A549 (cell line): ENCODE data around the gene CABP2. TPM values are rescaled to one million over a fixed set of nuclear protein-coding genes. Genes with fewer than 3 reads are reported as not detected.
A peak's percentile ranks its signal among the peaks of the same experiment; 100 is the strongest.

Source experiments
- ATAC-seq, 2 experiments: fragments of 200-7000 bp in 1 of 2; fragments of >200 bp in 1 of 2; cut with Nextera tagmentation in 1 of 2; cut with Tn5 transposase in 1 of 2; 3 replicates each; pipeline versions ENCODE4 v1.8.0 to v1.9.1; 2018 to 2020; ENCODE audit warnings: mild to moderate bottlenecking in 1 of 2, moderate library complexity in 1 of 2
- CTCF ChIA-PET: fragments of 300-600 bp; sonication (Branson Sonifier 250); formaldehyde crosslinking; extraction: SDS; loops from one replicate; lab custom pipeline; 2021; ENCODE audit warnings: antibody characterized with exemption, inconsistent platforms; lab: Yijun Ruan, JAX
- POLR2A ChIA-PET: fragments of 350-600 bp; formaldehyde crosslinking; extraction: SDS; loops from one replicate; lab custom pipeline; 2021; ENCODE audit warnings: antibody characterized with exemption, inconsistent platforms; lab: Yijun Ruan, JAX
- DNase-seq, 2 experiments: peaks; one replicate each; pipeline versions ENCODE4 v3.0.0 to v3.0.0-alpha.2; 2011 to 2016; ENCODE audit warnings: low read depth in 1 of 2, low spot score in 1 of 2
- FAIRE-seq: peaks from 2 replicates; lab custom pipeline; 2011; peaks lifted over from hg19 to GRCh38; lab: Jason Lieb, UNC
- H3K27ac ChIP-seq, 2 experiments: fragments of >200 bp; sonication (Bioruptor Twin); formaldehyde crosslinking; 3 replicates each; pipeline ENCODE4 v1.5.1; 2016 to 2017
- H3K4me1 ChIP-seq: fragments of >200 bp; sonication (Bioruptor Twin); formaldehyde crosslinking; 3 replicates; pipeline ENCODE4 v1.6.1; 2016
- H3K4me2 ChIP-seq: fragments of >200 bp; sonication (Bioruptor Twin); formaldehyde crosslinking; 3 replicates; pipeline ENCODE4 v1.6.1; 2016
- H3K4me3 ChIP-seq: fragments of >200 bp; sonication (Bioruptor Twin); formaldehyde crosslinking; 3 replicates; pipeline ENCODE4 v1.5.1; 2016
- H3K9me3 ChIP-seq: fragments of >200 bp; sonication (Bioruptor Twin); formaldehyde crosslinking; 3 replicates; pipeline ENCODE4 v1.6.1; 2016
- BHLHE40 ChIP-seq: IDR thresholded peaks from 2 replicates; pipeline ENCODE4 v1.6.1; 2012; ENCODE audit warnings: low read depth, low read length, inconsistent platforms
- CEBPB ChIP-seq, 2 experiments: fragments of >200 bp in 1 of 2; sonication (Bioruptor Twin) in 1 of 2; formaldehyde crosslinking in 1 of 2; IDR thresholded peaks; 2 replicates each; pipeline ENCODE4 v1.6.1; 2012 to 2016
- CHD2 ChIP-seq: fragments of 150-350 bp; IDR thresholded peaks from 2 replicates; pipeline ENCODE4 v1.6.1; 2014; ENCODE audit warnings: low read length; ENCODE audit not compliant: partially characterized antibody
- E2F6 ChIP-seq: IDR thresholded peaks from 2 replicates; pipeline ENCODE4 v1.6.1; 2012; ENCODE audit warnings: low read depth, borderline replicate concordance
- ESRRA ChIP-seq: fragments of 150-350 bp; IDR thresholded peaks from 2 replicates; pipeline ENCODE4 v1.6.1; 2014; ENCODE audit warnings: mild to moderate bottlenecking, low read length, borderline replicate concordance
- FOSB ChIP-seq: fragments of 250-450 bp; sonication (Bioruptor Pico); IDR thresholded peaks from 2 replicates; pipeline ENCODE4 v1.5.0; 2020; ENCODE audit warnings: mild to moderate bottlenecking, moderate library complexity
- JUNB ChIP-seq: fragments of >200 bp; sonication (Bioruptor Twin); formaldehyde crosslinking; IDR thresholded peaks from 2 replicates; pipeline ENCODE4 v1.6.1; 2016
- KDM1A ChIP-seq: fragments of 200-600 bp; sonication (generic); IDR thresholded peaks from 2 replicates; pipeline ENCODE4 v1.6.1; 2016; ENCODE audit warnings: low read depth, mild to moderate bottlenecking
- MAFK ChIP-seq: fragments of 450-650 bp; IDR thresholded peaks from 2 replicates; pipeline ENCODE4 v1.6.1; 2014; ENCODE audit not compliant: partially characterized antibody
- NFE2L2 ChIP-seq: fragments of 150-350 bp; conservative IDR thresholded peaks from 2 replicates; pipeline ENCODE4 v1.6.1; 2014; ENCODE audit warnings: low read length
- NPAS2 ChIP-seq: fragments of 250-450 bp; sonication (Bioruptor Pico); IDR thresholded peaks from 2 replicates; pipeline ENCODE4 v1.8.0; 2022; ENCODE audit warnings: mild to moderate bottlenecking, moderate library complexity, borderline replicate concordance
- NR3C1 ChIP-seq: fragments of >200 bp; sonication (Bioruptor Twin); formaldehyde crosslinking; IDR thresholded peaks from 3 replicates; pipeline ENCODE4 v1.6.1; 2017
- POLR2AphosphoS2 ChIP-seq: conservative IDR thresholded peaks from 2 replicates; pipeline ENCODE4 v1.6.1; 2012; ENCODE audit warnings: low read length, improper control_type of control experiment, inconsistent platforms
- RAD21 ChIP-seq, 2 experiments: fragments of >200 bp in 1 of 2; sonication (Bioruptor Twin) in 1 of 2; formaldehyde crosslinking in 1 of 2; IDR thresholded peaks in 1 of 2; conservative IDR thresholded peaks in 1 of 2; 2 replicates in 1 of 2; 3 replicates in 1 of 2; pipeline ENCODE4 v1.6.1; 2012 to 2018; ENCODE audit warnings: inconsistent platforms in 1 of 2
- RARB ChIP-seq: fragments of 250-450 bp; sonication (Bioruptor Pico); IDR thresholded peaks from 2 replicates; pipeline ENCODE4 v1.8.0; 2021; ENCODE audit warnings: mild to moderate bottlenecking, moderate library complexity
- SMC3 ChIP-seq: fragments of >200 bp; sonication (Bioruptor Twin); formaldehyde crosslinking; IDR thresholded peaks from 3 replicates; pipeline ENCODE4 v1.6.1; 2018; ENCODE audit warnings: inconsistent platforms
- USF2 ChIP-seq: fragments of 450-650 bp; IDR thresholded peaks from 2 replicates; pipeline ENCODE4 v1.6.1; 2014; ENCODE audit warnings: antibody characterized with exemption
- ZC3H11A ChIP-seq: fragments of 450-650 bp; IDR thresholded peaks from 2 replicates; pipeline ENCODE4 v1.6.1; 2014; ENCODE audit warnings: antibody characterized with exemption, mild to moderate bottlenecking
- ZFP36 ChIP-seq: fragments of 450-650 bp; IDR thresholded peaks from 2 replicates; pipeline ENCODE4 v1.6.1; 2014; ENCODE audit warnings: borderline replicate concordance; ENCODE audit not compliant: partially characterized antibody
- ZSCAN20 ChIP-seq: fragments of 250-450 bp; sonication (Bioruptor Pico); IDR thresholded peaks from 2 replicates; pipeline ENCODE4 v1.8.0; 2022; ENCODE audit warnings: mild to moderate bottlenecking, moderate library complexity
- WGBS: methylation state at CpG from one replicate; pipeline ENCODE4 v1.1.6; 2017; ENCODE audit errors: missing lambda C conversion rate; 5-methylcytosine and 5-hydroxymethylcytosine counted together
- polyA plus RNA-seq, 4 experiments: library from polyadenylated mRNA; depleted of rRNA in 3 of 4; stranded (reverse); fragments of >200 nt; fragmentation: RNase III in 1 of 4; extraction: RNeasy Plus Mini Kit Qiagen cat#74134 plus additional on column Dnase treatment in 1 of 4; gene quantifications; 2 replicates in 3 of 4; 3 replicates in 1 of 4; pipeline ENCODE4 v1.2.3, GENCODE V29; 2011 to 2017

The CABP2 gene
- polyA plus RNA-seq, 2 of the 4 experiments (the other 2 are of a cell fraction), result not detected

DNA sequence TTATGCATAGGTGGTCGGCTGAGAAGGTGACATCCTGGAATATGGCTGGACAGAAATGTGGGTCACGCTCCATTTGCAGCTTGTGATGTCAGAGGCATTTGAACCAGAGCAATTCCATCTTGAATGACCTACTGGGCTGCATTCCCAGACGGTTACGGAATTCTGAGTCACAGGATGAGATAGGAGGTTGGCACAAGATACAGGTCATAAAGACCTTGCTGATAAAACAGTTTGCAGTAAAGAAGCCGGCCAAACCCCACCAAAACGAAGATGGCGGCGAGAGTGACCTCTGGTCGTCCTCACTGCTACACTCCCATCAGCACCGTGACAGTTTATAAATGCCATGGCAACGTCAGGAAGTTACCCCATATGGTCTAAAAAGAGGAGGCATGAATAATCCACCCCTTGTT lies 40.5 kb upstream of the CABP2 start (continued):
- TF ChIP-seq E2F6, result peak; percentile 27; the same call in 1 of the 2 replicates
- TF ChIP-seq ESRRA, result 0 out of 2 replicates have a peak, but pooled peaks have one; percentile 13

DNA sequence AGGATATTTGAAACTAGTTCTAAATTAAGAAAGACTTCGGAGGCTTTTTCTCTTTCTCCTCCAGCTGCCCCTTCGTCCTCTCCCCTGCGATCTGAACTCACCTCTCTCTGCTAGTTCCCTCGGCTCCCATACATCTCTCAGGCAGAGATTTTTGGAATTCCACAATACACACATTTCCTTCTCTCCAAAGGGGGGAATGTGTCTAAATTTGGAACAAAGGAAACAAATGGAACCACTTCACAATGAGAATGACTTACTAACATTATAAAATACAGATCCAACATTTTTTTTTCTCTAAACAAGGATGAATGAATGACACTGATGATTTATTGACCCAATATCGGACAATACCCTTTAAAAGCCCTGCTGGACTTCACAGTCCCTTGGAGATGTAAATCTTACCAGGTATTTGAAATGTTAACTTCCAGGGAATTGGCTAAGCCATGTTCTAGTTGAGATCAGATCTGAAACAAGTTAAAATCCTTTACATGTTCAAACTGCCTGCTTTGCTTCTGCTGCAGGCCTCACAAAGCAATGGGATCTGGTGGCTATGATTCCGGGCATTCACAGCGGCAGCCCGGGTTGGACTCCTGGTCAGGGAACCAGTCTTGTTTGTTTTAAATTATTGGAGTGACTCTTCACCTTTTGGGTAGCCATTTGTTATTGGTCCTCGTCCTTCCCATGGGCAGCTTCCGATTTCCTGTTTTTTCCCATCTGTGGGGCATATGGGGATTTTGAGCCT lies 39.9 kb upstream of the CABP2 start:
- WGBS, result 50% methylated on average over 10 of the region's 10 CpGs
- peak; percentile 19 to 56; a peak in 3 of 6 replicates for ATAC-seq
- FAIRE-seq, result no peak
- no peak for DNase-seq
- ChIA-PET POLR2A (interaction anchor here (0.6 to 1.8 kb wide), 2 partner anchors 21 kb away, joined by 3 to 6 read pairs; partner anchors contain the start of gene GSTP1), CTCF (interaction anchor here (0.7 to 3.8 kb wide), 4 partner anchors 9 to 51 kb away, joined by 3 to 14 read pairs (median 6); partner anchors contain the start of gene GSTP1)
- peaks cover 36% of the 10 kb centered on the region for H3K4me1 ChIP-seq
- no peaks in the 10 kb centered on the region for H3K9me3 ChIP-seq
- H3K27ac ChIP-seq, result peak overlapping the region; percentile 77 to 90
- H3K4me2 ChIP-seq, result peak overlapping the region; percentile 65
- TF ChIP-seq NR3C1 (no peak), NFE2L2 (no peak; the same call in 1 of the 2 replicates), CHD2 (no peak)
- H3K4me3 ChIP-seq, result no peak overlapping the region

DNA sequence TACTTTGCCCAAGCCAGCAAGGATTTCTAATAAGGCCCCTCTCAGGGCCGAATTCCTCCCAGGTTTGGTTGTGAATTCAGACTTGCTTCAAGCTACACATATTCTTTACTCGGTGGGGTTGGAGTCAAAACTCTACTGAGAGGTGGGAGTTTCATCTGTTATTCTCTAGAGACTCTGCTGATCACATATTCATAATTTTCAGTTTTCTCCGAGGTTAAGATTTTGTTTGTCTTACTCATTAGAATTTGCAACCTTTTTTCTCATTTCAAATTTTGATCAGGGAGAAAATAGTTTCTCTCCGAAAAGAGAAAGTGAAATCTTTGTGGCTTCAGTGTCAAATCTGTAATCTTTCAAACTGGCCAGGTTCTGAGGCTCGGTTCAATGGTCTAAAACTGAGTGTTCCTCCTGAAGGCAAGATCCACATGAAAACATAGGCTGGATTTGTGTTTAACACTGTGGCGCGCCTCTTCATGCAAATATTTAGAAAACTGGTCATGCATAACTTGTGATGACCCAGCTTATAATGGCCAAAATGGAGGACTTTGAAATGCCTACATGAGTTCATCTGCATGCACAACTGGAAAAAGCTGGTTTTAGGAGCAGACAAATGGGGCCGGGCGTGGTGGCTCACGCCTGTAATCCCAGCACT lies 38.8 kb upstream of the CABP2 start:
- ChIA-PET POLR2A (interaction anchor here (0.6 kb wide), 1 partner anchor 22 kb away, joined by 3 read pairs; the partner anchor contains the start of gene GSTP1), CTCF (interaction anchor here (1.1 to 3.8 kb wide), 4 partner anchors 10 to 52 kb away, joined by 3 to 14 read pairs (median 4); no protein-coding TSS in a partner anchor)
- no peak for TF ChIP-seq ZC3H11A
- no peak for TF ChIP-seq MAFK
- TF ChIP-seq ZSCAN20 (CRISPR knock-in tag), result no peak
- no peak for TF ChIP-seq USF2
- no peak for TF ChIP-seq BHLHE40
- TF ChIP-seq RAD21 (conservative IDR thresholded peaks at IDR 0.05 in 1 of 2, IDR thresholded peaks at IDR 0.05 in 1 of 2), result no peak
- no peak for TF ChIP-seq POLR2AphosphoS2
- no peak for TF ChIP-seq SMC3
- TF ChIP-seq JUNB, result no peak
- TF ChIP-seq KDM1A, result no peak
- no peak for TF ChIP-seq RARB (CRISPR knock-in tag)
- no peak for TF ChIP-seq ZFP36
- no peak for TF ChIP-seq NPAS2 (CRISPR knock-in tag)
- no peak for TF ChIP-seq CEBPB (IDR thresholded peaks at IDR 0.05)
- no peak for TF ChIP-seq FOSB (CRISPR knock-in tag)
- Histone ChIP-seq H3K9me3 (no peaks in the 10 kb centered on the region), H3K4me2 (no peak overlapping the region), H3K27ac (peak overlapping the region; percentile 77 to 90; a peak in 4 of 6 replicates), H3K4me3 (no peak overlapping the region), H3K4me1 (peaks cover 38% of the 10 kb centered on the region)
- FAIRE-seq (no peak), ATAC-seq (peak in 1 of 2 experiments; percentile 21; a peak in 2 of 6 replicates), DNase-seq (peak in 1 of 2 experiments; percentile 56)
- WGBS, result 73% methylated on average over 10 of the region's 10 CpGs
